NCI-H510A treated with DMSO at 0.1 percent for 48 hours (cell line): Measurements from ENCODE around the gene TBCB.

ENCODE experiments used
- DNase-seq: peaks from one replicate; lab custom pipeline; 2025; lab: John Stamatoyannopoulos, UW

Gene TBCB

DNA sequence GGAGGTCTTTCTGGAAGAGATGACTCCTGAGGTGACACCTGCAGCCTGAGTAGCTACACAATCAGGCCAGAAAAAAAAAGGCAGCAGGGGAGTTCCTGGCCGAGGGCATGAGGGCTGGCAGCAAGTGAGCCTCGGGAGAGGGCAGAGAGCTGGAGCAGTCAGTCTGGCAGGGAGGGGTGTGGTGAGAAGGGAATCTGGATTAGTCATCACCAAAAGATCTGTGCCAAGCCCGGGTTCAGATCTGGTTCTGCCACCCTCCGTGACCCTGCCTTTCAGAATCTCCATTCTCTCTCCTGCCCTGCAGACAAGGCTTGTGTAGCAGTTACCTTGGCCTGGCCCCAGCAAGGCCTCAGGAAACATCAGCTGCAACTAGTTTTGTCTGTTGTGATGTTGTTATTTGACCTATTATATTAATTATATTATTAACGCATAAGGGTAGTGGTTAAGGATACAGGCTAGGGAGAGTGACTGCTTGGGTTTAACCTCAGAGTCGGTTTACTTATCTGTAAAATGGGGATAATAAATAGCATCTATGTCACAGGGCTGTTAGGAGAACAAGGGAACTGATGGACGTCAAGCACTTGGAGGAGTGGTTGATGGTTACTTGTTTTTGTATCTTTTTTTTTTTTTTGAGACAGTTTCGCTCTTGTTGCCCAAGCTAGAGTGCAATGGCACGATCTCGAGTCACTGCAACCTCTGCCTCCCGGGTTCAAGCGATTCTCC lies 21.9 kb downstream of the TBCB start:
- peak; percentile 9 for DNase-seq

DNA sequence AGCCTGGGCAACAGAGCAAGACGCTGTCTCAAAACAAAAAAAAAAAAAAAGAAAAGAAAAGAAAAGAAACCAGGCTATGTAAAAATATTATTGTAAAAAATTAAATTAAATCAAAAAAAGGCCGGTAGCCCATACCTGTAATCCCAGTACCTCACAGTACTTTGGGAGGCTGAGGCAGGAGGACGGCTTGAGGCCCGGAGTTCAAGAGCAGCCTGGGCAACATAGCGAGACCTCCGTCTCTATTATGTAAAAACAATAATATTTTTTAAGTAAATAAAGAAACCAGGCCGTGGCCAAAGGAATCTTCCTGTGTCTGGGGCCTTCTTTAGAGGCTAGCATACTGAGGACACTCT lies 23.8 kb downstream of the TBCB start:
- no peak for DNase-seq

DNA sequence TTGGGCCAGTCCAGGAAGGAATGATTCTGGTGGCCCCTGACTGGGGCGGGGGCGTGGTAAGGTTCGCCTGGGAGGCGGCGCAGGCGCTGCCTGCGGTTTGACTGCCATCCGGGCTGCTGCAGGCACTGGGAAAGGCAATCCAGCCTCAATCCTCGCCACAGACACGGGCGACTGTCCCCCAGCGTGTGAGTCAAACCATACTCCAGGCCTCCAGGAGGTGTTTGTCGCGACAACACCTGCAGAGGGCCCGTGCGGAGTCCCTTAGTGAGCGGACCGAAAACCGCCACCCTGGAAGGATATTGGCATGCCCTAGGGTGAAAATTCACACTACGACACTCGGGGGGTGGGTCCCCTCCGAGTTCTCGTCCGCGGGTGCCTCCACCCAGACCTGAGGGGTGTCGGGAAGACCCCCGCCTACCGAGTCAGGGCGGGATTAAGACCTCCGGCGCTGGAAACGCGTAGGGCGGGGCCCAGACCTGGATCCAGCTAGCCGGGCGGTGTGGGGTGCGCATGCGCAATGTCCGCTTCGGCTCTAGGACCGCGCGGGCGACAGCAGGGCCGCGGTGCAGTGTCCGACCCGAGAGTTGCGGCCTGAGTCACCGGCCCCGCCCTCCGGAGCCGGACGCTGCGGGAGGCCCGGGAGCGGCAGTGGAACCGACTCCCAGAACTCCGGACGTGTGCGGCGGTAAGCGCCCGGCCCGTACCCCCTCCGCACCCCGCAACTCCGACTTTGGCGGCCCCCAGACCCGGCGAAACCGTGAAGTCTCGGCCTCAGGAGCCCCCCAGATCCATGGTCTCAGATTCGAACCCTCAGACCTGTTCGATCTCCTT lies 24.4 kb downstream of the TBCB start, which contains the start of gene CAPNS1:
Gene CAPNS1 (plus strand): TSS at position 594 of the 831 bp plus-strand sequence. CDS start 946 bp downstream, outside the sequence.
- DNase-seq: peak; percentile 90

DNA sequence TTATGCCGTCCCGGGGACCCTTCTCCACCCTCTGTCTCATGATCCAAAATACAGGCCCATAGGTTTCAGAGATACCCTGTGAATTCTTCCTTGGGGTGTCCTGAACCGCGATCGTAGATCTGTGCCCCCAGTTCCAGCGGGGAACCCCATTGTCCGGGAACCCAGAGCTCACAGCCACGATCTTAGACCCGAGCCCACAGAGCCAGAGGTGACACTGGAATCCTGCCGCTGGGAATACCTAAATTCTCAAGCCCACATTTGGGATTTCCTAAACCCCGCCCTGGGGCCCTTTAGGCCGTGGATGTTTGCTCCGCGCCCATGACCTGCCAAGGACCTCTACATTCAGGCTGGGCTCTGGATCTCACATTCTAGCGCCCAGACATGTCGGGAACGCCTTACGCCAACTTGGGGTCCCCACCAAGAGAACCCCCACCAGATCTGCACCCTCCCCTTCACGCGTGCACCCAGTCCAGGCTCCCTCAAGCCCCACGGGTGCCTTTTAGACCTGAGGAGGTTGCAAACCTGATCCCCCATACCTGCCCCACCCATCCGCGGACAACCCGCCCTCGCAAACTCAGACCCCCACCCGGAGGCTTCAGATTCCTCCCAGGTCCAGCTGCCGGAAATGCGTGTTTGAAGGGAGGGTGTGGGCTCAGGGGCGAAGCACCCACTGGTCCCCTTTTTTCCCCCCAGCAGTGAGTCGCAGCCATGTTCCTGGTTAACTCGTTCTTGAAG lies 25.2 kb downstream of the TBCB start:
- DNase-seq: peak; percentile 40

DNA sequence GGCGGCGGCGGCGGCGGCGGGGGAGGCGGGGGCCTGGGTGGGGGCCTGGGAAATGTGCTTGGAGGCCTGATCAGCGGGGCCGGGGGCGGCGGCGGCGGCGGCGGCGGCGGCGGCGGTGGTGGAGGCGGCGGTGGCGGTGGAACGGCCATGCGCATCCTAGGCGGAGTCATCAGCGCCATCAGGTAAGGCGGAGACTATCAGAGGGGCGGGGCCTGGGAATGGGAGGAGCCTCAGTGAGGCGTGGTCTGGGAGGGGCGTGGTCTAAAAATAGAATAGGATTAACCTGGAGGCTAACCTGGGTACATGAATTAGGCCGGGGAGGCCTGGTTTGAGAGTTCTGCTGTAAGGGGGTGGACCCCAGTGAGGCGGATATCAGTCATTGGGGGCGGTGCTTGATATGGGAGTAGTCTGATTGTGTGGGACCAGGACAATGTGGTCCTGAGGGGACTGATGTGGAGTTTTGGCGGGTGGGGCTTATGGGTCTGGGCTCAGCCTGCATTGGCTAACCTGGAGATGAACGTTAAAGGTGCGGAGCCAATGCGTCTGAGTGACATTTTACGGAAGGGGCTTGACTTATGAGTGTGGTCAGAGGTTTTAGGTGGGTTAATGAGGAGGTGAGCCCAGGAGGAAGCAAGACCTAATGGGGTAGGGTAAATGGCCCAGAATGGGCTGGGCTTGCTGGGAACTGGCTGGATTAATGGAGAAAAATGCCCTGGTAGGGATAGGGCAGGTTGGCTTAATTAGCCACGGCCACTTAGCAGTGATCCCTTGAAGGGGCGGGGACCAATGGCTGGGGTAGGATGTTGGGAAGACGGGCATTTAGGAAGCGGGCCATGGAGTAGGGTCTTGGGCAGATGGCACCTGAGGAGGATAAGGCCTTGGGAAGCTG lies 26.0 kb downstream of the TBCB start:
- peak; percentile 41 for DNase-seq

DNA sequence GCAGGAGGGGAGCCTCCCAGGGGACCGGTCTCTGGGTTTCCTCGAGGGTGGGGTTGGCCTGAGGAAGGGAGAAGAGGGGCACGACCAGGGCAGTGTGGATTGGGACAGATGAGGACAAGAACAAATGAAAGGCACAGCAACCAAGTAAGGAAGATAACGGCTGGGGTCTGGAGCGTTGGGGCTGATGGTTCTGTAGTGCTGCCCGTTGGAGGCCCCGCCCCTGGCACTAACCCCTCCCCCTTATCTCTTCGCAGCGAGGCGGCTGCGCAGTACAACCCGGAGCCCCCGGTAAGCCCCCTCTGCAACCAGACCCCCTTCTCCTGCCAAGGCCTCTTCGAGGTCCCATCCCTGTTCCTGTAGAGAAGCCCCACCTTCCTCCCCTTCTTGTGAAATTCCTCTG lies 26.8 kb downstream of the TBCB start:
- no peak for DNase-seq

DNA sequence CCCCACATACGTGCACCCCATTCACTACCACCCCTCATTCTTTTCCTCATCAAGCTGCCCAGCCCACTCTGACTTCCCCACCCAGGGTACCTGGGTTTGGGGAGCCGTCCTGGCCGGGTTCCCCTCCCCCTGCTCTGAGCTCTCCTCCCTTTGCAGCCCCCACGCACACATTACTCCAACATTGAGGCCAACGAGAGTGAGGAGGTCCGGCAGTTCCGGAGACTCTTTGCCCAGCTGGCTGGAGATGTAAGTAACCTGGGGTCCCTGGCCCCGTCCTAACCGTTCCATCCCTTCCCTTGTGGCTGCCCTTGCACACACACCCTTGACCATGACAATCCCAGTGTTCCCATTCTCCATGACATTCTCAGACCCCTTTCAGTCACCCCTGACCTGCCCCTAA lies 27.2 kb downstream of the TBCB start:
- no peak for DNase-seq

DNA sequence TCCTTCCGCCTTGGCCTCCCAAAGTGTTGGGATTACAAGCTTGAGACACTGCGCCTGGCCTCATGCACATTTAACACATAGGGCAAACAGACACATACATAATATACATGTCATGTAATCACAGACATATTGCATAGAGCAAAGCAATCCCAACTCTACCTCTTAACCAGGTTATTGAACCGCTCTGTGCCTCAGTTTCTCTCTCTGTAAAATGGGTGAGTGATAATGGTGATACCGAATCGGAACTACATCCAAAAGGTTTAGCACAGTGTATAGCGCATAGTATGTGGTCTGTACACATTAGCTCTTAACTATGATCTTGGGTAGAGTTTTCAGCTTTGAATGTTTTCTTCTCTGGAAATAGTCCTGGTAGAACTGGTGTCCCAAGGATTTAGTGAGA lies 29.4 kb downstream of the TBCB start:
- no peak for DNase-seq

DNA sequence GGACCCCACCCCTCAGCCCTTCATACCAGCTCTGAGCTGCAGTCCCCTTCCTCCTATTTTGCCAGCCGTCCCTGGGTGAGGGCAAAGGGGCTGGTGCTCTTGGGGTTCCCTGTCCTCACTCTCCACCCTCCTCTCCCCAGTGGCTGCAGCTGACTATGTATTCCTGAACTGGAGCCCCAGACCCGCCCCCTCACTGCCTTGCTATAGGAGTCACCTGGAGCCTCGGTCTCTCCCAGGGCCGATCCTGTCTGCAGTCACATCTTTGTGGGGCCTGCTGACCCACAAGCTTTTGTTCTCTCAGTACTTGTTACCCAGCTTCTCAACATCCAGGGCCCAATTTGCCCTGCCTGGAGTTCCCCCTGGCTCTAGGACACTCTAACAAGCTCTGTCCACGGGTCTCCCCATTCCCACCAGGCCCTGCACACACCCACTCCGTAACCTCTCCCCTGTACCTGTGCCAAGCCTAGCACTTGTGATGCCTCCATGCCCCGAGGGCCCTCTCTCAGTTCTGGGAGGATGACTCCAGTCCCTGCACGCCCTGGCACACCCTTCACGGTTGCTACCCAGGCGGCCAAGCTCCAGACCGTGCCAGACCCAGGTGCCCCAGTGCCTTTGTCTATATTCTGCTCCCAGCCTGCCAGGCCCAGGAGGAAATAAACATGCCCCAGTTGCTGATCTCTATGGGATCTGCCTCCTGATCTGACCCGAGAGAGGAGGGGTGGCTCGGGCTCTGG lies 34.6 kb downstream of the TBCB start:
- no peak for DNase-seq

DNA sequence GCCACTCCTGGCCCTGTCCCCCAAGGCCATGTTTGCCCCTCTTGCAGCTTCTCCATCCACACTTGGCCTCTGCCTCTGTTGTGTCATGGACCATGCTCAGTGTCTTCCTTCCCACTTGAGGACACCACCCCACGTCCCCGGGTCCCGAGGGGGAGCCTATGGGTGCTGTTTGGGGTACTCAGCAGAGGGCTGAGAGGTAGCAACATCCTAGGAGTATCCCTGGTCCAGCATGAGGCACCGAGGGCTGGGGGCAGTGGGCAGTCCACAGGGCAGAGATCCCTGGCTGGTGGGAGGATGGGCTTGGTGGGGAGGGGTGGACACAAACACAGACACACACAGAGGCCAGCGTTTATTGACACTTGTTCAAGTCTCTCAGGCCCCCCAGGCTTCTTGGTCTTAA lies 35.3 kb downstream of the TBCB start:
- DNase-seq: no peak

DNA sequence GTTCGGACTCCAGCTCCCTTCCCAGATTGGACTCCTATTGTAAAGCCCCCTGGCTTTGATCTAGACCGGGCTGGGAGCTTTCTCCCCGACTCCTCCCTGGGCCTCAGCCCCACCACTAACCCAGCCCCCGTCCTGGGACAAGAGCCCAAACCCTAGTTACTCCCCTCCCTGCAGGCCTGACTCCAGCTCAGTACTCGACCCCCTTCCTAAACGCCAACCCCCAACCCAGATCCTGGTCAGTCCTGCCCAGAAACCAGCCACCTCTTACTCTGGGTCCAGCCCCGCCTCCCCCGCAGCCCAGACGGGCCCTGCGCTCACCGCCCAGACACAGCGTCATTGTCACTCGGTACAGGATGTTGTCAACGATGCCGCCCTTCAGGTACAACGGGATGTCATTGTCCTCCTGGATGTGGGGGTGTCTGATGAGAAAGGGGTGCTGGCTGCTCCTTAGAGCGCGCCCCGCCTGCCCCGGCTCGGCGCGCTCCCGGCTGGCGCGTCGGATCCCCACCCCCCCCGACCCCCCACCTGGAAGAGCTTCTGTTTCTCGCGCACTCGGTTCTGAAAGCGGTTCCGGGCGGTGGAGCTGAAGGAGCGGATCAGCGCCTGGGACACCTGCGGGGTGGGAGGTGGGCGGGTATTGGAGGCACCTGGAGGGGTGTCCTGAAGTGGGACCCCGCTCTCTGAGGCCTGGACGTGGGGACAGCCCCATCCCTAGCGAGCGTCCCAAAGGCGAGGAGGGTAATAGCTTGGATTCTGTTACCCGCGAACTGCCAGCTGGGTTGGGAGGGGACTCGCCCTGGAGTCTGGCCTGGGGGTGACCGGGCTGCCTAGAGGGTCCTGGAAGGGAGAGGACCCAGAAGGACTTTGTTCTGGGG lies 36.1 kb downstream of the TBCB start:
- no peak for DNase-seq

DNA sequence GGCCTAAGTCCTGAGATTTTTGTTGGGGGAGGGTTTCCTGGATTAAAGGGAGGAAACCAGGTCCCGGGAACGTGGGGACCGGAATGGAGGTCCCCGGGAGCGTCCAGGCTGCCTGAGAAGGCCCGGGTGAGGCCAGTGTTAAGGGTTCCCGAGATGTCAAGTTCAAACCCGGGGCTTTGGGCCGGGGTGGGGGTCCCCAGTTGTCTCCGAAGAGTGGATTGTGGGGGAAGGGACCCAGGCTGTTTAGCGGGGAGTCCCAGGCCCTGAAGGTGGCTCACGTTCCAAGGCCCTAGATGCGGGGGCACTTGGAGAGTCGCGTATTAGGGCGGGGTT lies 36.7 kb downstream of the TBCB start:
- no peak for DNase-seq

DNA sequence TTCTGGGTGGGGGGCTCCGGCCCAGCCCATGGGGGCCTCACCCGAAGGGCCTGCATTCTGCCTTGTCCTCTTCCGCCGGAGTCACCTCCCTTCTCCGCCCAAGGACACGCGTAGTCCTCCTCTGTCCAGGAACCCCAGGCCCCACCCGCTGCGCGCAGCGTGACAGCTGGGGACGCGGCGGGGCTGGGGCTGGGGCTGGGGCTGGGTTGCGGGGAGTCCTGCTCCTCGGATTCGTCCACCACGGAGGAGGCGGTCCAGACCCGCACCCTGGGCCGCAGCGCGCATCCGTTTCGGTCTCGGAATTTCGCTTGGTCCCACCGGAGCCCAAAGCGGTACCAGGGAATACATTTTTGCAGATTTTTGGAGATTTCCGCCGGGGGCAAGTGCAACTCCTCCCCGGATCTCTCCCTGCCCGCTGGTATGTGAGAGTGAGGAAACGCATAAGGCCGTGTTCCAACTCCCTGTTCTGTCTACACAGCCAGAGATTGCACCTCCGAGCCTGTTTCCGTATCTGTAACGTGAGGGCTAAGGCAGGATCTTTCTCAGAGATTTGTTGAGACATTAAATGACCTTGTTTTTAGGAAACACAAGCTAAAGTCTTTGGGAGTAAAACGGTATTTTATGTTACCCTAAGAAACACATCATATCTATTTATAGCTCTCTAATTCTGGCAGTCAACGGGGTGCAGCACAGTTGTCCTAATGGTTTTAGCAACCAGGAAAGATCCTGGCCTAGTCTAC lies 37.3 kb downstream of the TBCB start, which contains the start of gene COX7A1:
Gene COX7A1 (minus strand): TSS at position 96 of the 740 bp plus-strand sequence. CDS start 40 bp downstream, at position 56.
- DNase-seq: no peak

DNA sequence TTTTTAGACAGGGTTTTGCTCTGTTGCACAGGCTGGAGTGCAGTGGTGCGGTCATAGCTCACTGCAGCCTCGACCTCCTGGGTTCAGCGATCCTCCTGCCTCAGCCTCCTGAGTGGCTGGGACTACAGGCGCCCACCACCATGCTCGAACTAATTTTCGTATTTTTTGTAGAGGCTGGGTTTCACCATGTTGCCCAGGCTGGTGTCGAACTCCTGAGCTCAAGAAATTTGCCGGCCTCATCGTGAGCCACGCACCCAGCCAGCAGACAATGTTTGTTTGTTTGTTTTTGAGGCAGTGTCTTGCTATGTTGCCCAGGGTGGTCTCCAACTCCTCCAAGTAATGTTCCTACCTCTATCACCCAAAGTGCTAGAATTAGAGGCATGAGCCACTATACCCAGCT lies 37.9 kb downstream of the TBCB start:
- no peak for DNase-seq

DNA sequence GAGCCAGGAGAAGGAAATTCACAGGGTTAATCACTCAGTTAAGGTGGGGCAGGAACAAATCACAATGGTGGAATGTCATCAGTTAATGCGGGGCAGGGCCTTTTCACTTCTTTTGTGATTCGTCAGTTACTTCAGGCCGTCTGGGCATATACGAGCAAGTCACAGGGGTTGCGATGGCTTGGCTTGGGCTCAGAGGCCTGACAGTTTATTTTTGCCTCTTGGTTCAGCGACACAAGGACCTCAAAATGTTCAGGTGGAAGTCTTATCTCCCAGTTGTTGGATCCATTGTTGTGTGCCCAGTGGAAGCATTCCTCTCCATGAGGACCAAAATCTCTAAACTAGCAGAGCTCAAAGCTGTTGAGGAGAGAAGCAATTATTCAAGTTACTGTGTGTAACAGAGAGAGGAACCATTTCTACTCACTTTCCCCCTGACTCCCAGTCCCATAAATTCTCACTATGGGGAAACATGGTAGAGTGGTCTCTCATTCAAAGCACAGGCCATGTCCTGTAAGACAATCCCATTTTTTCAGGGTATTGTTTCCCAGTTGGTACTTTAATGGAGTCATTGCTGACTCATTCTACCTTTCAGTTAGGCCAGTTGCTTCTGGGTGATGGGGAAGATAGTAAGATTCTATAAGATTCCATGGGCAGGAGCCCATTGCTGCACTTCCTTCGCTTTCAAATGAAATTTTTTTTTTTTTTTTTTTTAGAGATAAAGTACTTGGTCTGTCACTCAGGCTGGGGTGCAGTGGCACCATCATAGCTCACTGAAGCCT lies 45.7 kb downstream of the TBCB start:
- no peak for DNase-seq

DNA sequence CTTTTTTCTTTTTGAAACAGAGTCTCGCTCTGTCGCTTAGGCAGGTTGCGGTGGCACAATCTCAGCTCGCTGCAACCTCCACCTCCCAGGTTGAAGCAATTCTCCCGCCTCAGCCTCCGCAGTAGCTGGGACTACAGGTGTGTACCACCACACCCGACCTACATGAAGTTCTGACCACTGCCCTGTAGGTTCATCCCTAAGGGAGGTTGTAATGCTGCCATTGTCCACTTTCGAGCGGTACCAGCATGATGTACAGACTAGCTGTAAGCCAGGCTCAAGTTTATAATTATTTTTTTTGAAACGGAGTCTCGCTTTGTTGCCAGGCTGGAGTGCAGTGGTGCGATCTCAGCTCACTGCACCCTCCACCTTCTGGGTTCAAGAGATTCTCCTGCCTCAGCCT lies 48.5 kb downstream of the TBCB start:
- DNase-seq: no peak

DNA sequence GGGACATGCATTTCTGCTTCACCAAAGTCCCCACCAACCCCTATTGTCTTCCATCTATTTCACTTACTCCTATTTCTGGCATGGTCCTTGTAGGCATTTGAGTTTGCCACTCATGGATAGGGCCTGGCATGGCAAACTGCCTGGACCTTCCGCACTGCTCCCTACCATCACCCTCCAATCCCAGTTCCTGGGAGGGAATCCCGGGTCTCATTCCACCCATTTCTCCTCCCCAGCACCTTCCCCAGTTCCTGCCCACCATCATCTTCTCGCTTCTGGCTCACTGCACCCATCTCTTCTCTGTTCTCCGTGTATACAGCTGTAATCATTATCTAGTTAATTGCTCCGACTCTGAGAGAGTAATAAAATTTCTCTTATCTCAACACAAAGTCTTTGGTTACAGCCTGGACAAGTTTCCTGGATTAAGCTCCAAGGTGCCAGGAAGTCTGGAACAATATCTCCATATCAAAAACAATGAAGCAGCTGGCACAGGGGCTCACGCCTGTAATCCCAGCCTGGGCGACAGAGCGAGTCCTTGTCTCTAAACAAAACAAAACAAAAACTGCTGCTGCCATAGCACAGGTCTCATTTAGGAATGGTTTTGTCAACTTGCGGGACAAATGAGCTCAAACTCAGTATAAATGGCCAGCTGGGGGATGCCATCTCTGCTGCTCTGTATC lies 54.0 kb downstream of the TBCB start:
- DNase-seq: peak; percentile 4

DNA sequence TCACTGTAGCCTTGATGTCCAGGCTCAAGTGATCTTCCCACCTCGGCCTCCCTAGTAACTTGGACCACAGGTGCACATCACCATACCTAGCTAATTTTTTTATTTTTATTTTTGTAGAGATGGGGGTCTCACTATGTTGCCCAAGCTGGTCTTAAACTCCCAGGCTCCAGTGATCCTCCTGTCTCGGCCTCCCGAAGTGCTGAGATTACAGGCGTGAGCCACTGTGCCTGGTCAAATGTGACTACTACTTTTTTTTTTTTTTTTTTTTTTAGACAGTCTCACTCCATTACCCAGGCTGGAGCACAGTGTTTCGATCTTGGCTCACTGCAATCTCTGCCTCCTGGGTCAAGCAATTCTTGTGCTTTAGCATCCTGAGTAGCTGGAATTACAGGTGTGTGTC lies 57.6 kb downstream of the TBCB start:
- DNase-seq: no peak
